HG02973 (cell line): Measurements from ENCODE around the gene XPR1.
"Not testable (repeated sequence)": the region's sequence is repeated elsewhere in the genome, so short reads cannot be mapped to it uniquely, and the experiment has no call there.

Experiments used
- ATAC-seq: cut with Tn5 transposase; IDR thresholded peaks from one replicate; pipeline ENCODE4 v1.9.1; 2021; ENCODE audit warnings: moderate library complexity; ENCODE audit not compliant: unreplicated experiment

XPR1 gene

DNA sequence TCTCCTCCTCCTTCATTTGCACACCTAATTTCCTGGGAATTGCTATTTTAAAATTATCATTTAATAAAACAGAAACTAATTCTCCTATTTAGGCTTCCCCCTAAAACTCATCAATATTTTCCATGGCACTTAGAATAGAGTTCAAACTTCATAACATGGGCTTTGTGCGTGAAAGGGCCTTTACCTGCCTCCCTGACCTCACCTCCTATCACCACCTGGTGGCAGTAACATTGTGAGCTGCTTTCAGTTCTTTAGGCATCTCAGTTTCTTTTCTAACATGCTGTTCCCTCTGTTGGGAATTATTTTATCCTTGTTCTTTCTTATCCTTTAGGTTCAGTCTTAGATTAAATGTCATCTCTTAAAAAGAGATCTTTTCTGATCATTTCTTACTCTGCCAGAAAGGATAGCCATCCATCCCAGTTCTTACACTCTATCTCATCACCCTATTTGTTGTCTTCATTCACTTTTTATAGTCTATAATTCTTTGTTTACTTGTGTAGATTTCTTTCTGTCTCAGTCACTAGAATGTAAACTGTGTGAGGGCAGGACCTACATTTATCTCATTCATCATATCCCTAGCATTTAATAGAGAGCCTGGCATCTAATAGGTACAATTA, 147.1 kb downstream of the XPR1 start:
- ATAC-seq, result no peak

DNA sequence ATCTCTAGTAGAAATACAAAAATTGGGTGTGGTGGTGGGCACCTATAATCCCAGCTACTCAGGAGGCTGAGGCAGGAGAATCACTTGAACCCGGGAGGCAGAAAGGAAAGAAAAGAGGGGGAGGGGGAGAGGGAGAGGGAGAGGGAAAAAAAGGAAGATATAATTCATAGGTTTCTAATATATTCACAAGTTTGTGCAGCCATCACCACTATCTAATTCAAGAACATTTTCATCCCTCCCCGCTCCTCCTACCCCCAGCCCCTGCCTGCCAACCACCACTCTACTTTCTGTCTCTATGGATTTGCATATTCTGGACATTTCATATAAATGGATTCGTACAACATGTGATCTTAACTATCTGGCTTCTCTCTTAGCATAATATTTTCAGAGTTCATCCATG, 147.8 kb downstream of the XPR1 start:
- no peak for ATAC-seq

- ATAC-seq, result no peak
These were observed 149.9 kb downstream of the XPR1 start for GRCh38 chr1:180781718-180782117.

GRCh38 chr1:180785291-180785690, 153.5 kb downstream of the XPR1 start:
- ATAC-seq, result no peak

DNA sequence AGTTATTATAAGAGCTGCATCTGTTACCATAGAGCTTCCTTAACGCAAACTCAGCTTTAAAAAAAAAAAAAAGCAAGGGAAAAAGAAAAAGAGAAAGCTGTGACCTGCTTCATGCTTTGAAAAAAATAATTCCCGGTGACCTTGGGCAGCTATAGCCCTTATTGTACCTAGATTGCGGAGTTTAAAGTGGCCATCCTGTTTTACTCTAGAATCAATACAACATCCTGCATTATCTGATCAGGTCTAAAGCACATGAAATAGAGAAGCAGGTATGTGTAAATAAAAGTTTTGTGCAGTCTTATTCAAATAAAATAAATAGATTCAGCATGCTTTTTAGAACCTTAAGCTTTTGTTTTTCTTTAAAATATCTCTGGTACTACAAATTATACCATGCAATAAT, 154.1 kb downstream of the XPR1 start:
- ATAC-seq, result no peak

GRCh38 chr1:180786624-180787023, 154.8 kb downstream of the XPR1 start:
- no peak for ATAC-seq

DNA sequence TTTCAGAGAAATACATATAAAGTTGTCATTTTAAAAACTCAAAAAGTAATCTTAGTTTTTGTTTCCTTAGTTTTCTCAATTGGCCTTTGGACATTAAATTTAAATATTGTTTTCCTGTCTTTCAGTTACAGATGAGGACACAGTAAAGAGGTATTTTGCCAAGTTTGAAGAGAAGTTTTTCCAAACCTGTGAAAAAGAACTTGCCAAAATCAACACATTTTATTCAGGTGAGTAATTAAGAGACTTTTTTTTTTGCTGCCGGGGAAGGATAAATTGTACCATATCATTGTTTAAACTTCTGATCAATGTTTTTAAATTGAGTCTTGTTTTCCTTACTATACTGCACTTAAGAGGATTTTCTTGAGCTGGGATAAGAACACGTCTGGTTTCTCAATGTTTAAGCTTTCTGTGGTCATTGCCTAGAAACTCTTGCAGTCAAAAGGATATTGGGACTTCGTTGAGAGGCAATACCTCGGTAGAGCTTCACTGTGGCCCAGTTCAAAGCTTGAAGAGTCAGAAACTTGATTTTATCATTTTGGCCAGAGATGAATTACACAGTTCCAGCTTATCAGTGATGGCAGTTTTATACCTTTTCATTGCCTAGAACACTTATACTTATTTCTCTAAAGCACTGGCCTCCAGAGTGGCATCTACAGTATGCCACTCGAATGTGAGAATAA, 155.9 kb downstream of the XPR1 start:
- no peak for ATAC-seq

- ATAC-seq, result no peak
These were observed 157.6 kb downstream of the XPR1 start for GRCh38 chr1:180789460-180789859.

GRCh38 chr1:180791152-180791551, 159.3 kb downstream of the XPR1 start:
- ATAC-seq, result not testable (repeated sequence)

DNA sequence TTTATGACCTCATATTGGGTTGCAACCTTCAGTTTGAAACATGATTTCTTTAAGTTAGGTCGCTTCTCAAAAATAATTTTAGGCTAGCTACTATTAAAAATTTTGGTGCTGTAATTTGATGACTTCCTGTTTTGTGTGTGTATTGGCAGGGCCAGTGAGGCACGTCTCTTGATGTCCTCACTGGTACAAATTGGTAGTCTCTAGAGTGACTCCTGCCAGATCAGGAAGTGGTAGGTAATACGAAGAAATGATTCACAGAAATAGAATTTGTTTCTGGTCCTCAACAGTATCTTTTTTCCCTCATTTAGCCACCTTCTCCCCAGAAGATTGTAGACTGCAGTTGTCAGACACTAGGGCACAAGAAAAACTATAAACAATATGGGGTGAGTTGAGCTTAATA, 160.0 kb downstream of the XPR1 start:
- ATAC-seq, result no peak

DNA sequence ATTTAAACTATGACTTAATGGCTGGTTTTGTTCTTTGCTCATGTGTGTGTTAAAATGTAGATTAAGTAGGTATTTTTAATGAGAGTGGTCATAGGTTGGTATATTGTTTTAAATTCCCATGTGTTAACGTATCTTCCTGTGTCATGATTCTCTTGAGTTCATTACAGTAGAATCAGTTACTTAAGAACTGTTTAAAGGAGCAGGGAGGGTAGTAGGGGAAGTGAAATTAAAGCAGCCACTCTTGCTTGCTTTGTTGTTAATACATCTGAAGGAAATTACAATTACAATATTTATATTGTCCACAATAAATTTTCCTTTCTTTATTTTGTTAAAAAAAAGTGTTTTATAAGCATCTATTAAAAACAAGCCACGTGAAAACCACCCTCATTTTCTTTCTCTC, 161.6 kb downstream of the XPR1 start:
- no peak for ATAC-seq

- ATAC-seq, result no peak
These were observed 165.2 kb downstream of the XPR1 start for GRCh38 chr1:180796897-180797640.

DNA sequence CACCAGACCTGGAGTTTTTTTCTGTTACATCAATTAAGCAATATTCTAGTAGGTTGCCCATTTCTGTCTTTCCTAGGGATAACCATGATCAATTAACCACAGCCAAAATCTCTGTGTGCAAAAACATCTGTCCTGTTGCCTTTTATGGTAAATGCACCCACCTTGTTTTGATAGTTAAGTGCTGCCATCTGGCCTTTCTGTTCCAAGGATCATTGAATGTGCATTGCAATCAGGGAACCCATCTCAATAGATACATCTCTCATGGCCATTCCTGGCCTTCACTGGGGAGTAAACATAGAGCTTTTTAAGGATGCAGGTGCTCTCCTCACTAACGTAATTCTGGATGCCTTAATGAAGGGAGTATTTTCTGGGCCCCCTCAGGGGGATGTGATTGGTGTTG, 169.1 kb downstream of the XPR1 start:
- ATAC-seq, result no peak

DNA sequence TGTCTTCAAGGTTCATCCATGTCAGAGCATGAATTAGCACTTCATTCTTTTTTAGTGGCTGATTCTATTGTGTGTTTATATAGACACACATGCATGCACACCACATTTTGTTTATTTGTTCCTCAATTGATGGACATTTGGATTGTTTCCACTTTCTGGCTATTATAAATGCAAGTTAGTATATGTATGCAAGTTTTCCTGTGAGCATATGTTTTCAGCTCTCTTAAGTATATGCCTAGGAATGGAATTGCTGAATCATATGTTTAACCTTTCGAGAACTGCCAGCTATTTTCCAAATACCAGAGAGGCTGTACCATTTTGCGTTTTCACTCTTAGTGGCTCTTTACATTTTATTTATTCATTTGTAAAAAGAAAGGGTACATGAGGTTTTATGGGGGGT, 171.0 kb downstream of the XPR1 start:
- ATAC-seq, result no peak

DNA sequence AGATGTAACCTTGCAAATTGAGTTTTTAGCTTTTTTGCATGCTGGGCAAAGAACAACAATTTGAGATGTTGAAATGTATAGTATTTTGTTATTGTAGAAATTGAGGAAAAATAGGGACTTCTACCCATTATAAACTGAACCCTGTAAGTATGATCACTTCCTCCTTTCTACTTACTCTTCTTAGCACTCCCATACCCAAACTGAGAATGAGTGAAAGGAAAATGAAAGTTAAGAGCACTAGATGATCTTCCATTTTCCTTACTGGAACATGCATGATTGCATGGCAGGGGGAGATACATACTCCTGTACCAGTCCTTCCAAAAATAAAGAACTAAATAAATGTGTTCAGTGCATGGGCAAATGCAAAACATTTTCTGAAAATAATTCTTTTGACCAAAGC, 173.5 kb downstream of the XPR1 start:
- peak; percentile 91 for ATAC-seq

DNA sequence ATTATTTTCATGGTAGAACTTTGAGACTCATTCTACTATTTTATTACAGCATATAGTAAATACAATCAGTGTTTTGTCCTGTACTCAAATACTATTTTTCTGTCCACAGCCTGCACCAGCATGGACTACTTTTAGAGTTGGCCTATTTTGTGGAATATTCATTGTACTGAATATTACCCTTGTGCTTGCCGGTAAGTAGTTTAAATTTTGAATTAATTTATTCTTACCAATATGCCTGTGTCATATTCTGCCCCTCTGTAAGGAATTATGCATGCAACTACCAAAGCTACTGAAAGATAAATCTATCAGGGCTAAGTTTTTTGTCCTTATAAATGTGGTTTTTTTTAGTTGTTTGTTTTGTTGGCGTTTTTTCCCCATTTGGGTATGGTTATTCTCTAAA, 179.5 kb downstream of the XPR1 start:
- ATAC-seq, result no peak

DNA sequence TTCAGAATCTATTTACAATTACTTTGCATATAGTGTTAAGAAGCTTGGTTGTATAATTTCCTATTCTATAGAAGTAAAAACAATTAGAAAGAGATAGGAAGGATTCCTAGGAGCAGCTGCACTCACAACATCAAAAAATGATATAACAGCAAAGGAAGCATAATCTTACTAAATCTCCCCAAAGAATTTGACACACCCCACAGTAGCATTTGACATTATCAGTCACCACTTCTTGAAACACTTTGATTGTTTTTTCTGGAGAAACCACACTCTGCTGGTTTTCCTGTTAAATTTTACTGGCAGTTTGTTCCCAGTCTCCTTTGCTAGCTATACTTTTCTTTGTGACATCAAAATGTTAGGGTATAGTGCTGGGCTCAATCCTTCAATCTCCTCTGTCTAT, 180.1 kb downstream of the XPR1 start:
- ATAC-seq, result no peak

DNA sequence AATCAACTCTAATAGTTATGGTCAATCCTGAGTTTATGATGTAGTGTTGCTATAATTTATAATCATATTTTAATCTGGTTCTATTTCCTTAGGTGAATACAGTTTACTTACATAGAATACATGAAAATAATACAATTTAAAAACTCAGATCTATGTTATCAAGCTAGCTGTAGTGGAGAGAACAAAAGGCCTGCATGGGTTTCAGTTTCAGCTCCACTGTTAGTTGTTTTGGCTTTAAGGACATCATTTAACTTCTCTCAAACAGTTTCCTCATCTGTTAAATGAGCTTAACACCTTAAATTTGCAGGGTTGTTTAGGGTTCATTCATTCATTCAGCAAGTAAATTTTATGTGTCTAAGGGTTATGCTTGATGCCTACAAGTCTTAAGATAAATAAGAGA, 182.4 kb downstream of the XPR1 start:
- no peak for ATAC-seq

DNA sequence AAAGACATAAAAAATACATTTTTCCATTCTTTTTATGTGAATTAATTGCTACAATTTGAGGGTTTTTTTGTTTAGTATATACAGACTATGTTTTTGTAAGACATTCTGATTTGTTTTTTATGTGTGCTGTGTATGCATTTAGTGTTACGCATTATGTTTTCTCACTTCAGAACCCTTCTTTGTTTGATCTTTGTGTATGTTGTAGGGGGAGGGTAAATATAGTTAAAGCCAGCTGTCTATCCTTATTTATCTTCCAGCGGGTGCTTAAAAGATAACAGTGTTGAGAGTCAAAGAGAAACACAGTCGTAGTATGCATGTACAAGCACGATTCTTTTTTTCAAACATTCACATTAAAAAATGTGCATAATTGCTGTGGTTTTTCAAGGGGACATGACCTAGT, 183.4 kb downstream of the XPR1 start:
- no peak for ATAC-seq

DNA sequence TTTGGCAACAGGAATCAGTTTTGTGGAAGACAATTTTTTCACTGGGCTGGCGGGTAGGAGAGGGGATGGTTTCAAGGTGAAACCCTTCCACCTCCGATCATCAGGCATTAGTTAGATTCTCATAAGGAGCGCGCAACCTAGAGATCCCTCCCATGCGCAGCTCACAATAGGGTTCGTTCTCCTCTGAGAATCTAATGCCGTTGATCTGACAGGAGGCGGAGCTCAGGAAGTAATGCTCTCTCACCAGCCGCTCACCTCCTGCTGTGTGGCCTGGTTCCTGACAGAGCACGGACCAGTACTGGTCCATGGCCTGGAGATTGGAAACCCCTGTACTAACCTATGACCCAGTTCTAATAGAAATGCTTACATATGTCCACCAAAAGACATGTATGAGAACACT, 184.3 kb downstream of the XPR1 start:
- ATAC-seq, result no peak

DNA sequence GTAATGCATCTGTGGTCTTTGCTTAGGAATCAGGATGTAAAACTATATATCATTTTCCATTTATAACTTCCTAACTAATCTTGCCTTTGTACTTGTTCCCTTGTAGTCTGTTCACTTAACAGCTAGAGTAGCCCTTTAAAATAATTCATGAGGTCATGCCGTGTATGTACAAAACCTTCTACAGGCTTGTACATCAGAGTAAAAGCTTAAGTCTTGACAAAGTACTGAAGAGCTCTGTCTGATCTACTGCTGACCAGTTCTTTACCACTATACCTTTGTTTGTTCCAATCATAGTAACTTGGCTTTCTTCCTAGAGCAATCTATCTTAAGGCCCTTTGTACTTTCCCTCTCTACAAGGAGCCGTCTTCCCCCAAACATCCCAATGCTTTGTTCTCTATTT, 190.1 kb downstream of the XPR1 start:
- ATAC-seq, result no peak

DNA sequence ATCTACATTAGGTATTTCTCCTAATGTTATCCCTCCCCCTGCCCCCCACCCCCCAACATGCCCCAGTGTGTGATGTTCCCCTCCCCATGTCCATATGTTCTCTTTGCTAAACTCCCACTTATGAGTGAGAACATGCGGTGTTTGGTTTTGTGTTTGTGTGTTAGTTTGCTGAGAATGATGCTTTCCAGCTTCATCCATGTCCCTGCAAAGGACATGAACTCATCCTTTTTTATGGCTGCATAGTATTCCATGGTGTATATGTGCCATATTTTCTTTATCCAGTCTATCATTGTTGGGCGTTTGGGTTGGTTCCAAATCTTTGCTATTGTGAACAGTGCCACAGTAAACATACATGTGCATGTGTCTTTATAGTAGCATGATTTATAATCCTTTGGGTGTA, 199.7 kb downstream of the XPR1 start:
- ATAC-seq, result not testable (repeated sequence)
